ENCODE results near the gene SEMA4D.

SEMA4D gene

DNA sequence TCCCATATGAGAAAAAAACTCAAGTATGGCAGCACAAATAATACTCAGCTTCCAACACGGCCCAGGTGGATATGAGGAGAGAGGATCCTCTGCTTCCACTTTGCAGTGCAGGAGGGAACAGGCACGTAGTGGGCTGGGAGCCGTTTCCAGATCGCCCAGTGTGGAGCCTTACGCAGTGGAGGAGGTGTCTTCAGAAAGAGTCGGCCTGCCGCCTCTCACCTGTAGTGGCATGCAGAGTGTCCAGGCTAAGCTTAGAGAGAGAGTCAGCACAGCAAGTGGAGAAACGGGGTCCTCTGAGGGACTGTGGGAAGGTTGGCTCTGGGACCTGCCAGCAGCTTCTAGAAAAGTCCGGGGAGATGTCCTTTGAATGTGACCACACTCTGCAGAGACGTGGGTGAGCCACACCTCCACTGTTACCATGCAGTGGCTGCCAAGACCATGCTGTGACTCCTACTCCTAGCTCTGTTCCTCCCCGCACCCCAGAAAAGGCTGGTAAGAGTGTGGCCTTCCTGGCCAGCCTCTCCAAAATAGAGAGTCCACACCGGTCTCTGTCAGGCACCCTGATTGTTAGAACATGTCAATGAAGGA is 3.5 kb upstream of the SEMA4D start:
- Histone ChIP-seq H3K9me3 (ENCODE audit: insufficient read depth, low read length, severe bottlenecking) (no peaks in the 10 kb centered on the region), H3K4me3 (ENCODE audit: low read depth in 1 of 2, low read length in 2 of 2) (peak overlapping the region in 1 of 2 experiments; percentile 4; a peak in 1 of 4 replicates), H3K36me3 (ENCODE audit: insufficient read depth, low read length) (peaks cover 7% of the 10 kb centered on the region; the same call in 1 of the 2 replicates), H4K20me1 (ENCODE audit: insufficient read depth, low read length) (peaks cover 6% of the 10 kb centered on the region), H3K27ac (ENCODE audit: low read length) (peak overlapping the region; percentile 87), H2AFZ (ENCODE audit: low read depth, low read length) (no peak overlapping the region), H3K4me1 (ENCODE audit: insufficient read depth, low read length) (peaks cover 75% of the 10 kb centered on the region), H3K4me2 (ENCODE audit: insufficient read depth, low read length) (peak overlapping the region; percentile 11; the same call in 1 of the 2 replicates), H3K79me2 (ENCODE audit: insufficient read depth, low read length) (peaks cover 19% of the 10 kb centered on the region), H3K9ac (ENCODE audit: low read depth, low read length) (peak overlapping the region; percentile 37), H3K27me3 (ENCODE audit: insufficient read depth, low read length, poor library complexity) (no peaks in the 10 kb centered on the region)
- no peak for ATAC-seq (ENCODE audit: insufficient read depth, low read depth)
- no peak for DNase-seq
- TF ChIP-seq CTCF (IDR thresholded peaks at IDR 0.05; ENCODE audit: borderline replicate concordance, extremely low read depth, low read length, poor library complexity, severe bottlenecking) = no peak
- TF ChIP-seq EZH2 (IDR thresholded peaks at IDR 0.05; ENCODE audit: borderline replicate concordance, low read depth, low read length, severe bottlenecking) = no peak

GRCh38 chr9:89500008-89500407 is 2.1 kb upstream of the SEMA4D start:
- DNase-seq = no peak
- Histone ChIP-seq H4K20me1 (ENCODE audit: insufficient read depth, low read length) (peaks cover 20% of the 10 kb centered on the region), H3K9ac (ENCODE audit: low read depth, low read length) (0 out of 2 replicates have a peak overlapping the region, but pooled peaks have one; percentile 88), H3K4me2 (ENCODE audit: insufficient read depth, low read length) (no peak overlapping the region), H3K36me3 (ENCODE audit: insufficient read depth, low read length) (peaks cover 20% of the 10 kb centered on the region), H3K4me1 (ENCODE audit: insufficient read depth, low read length) (peaks cover 78% of the 10 kb centered on the region), H3K27me3 (ENCODE audit: insufficient read depth, low read length, poor library complexity) (no peaks in the 10 kb centered on the region), H3K79me2 (ENCODE audit: insufficient read depth, low read length) (peaks cover 33% of the 10 kb centered on the region), H2AFZ (ENCODE audit: low read depth, low read length) (no peak overlapping the region), H3K27ac (ENCODE audit: low read length) (peak overlapping the region; percentile 97), H3K4me3 (ENCODE audit: low read depth in 1 of 2, low read length in 2 of 2) (no peak overlapping the region), H3K9me3 (ENCODE audit: insufficient read depth, low read length, severe bottlenecking) (no peaks in the 10 kb centered on the region)
- no peak for ATAC-seq (ENCODE audit: insufficient read depth, low read depth)
- TF ChIP-seq CTCF (IDR thresholded peaks at IDR 0.05; ENCODE audit: borderline replicate concordance, extremely low read depth, low read length, poor library complexity, severe bottlenecking) = no peak
- no peak for TF ChIP-seq EZH2 (IDR thresholded peaks at IDR 0.05; ENCODE audit: borderline replicate concordance, low read depth, low read length, severe bottlenecking)

DNA sequence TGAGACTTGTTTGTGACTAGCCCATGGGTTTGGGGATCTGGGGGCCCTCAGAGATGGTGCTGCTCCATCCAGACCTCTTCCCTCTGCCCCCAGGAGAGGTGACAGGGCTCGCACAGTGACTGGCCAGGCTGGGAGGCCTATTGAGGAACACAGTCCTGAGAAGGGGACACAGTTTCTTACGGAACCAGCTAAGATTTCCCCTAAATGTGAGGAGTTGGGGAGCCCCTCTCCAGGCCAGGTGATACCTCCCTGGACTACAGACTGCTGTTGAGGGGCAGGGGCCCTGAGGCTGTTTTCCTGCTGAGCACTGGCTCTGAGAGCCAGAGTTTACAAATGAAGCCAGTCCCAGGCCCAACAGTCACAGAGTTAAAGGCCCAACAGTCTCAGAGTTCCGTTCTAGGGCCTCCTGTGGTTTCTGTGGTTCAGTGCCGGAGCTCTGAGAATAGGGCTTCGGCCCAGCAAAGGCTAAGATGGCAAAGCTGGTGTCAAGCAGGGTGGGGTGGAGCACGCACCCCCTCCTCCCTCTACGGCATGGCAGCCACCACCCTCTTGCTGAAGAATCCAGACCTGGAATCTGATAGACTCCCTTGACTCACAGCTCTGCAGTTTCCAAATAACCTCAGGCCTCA is 1.1 kb upstream of the SEMA4D start:
- peak overlapping the region in 1 of 2 experiments; percentile 85; a peak in 1 of 4 replicates for H3K4me3 ChIP-seq (ENCODE audit: low read depth in 1 of 2, low read length in 2 of 2)
- H3K9me3 ChIP-seq (ENCODE audit: insufficient read depth, low read length, severe bottlenecking) = no peaks in the 10 kb centered on the region
- H4K20me1 ChIP-seq (ENCODE audit: insufficient read depth, low read length) = peaks cover 31% of the 10 kb centered on the region
- H3K79me2 ChIP-seq (ENCODE audit: insufficient read depth, low read length) = peaks cover 44% of the 10 kb centered on the region
- TF ChIP-seq CTCF (IDR thresholded peaks at IDR 0.05; ENCODE audit: borderline replicate concordance, extremely low read depth, low read length, poor library complexity, severe bottlenecking) (no peak), EZH2 (IDR thresholded peaks at IDR 0.05; ENCODE audit: borderline replicate concordance, low read depth, low read length, severe bottlenecking) (no peak)
- no peaks in the 10 kb centered on the region for H3K27me3 ChIP-seq (ENCODE audit: insufficient read depth, low read length, poor library complexity)
- peak overlapping the region; percentile 97 for H3K27ac ChIP-seq (ENCODE audit: low read length)
- H3K4me1 ChIP-seq (ENCODE audit: insufficient read depth, low read length) = peaks cover 88% of the 10 kb centered on the region
- ATAC-seq (ENCODE audit: insufficient read depth, low read depth) (peak; percentile 75), DNase-seq (peak; percentile 90)
- peak overlapping the region; percentile 88 for H3K9ac ChIP-seq (ENCODE audit: low read depth, low read length)
- 0 out of 2 replicates have a peak overlapping the region, but pooled peaks have one; percentile 11 for H2AFZ ChIP-seq (ENCODE audit: low read depth, low read length)
- peaks cover 25% of the 10 kb centered on the region for H3K36me3 ChIP-seq (ENCODE audit: insufficient read depth, low read length)
- H3K4me2 ChIP-seq (ENCODE audit: insufficient read depth, low read length) = peak overlapping the region; percentile 73
